Stimulated activated naive CD4-positive, alpha-beta T cell treated with Interleukin-2 at 50 U/mL for 16 hours (primary cell): ENCODE measurements around the gene CPXM2.

Experiments used
- DNase-seq: peaks from one replicate; lab custom pipeline; 2025; lab: John Stamatoyannopoulos, UW

CPXM2 gene

GRCh38 chr10:123796736-123797135 lies 94.9 kb downstream of the CPXM2 start:
- no peak for DNase-seq

DNA sequence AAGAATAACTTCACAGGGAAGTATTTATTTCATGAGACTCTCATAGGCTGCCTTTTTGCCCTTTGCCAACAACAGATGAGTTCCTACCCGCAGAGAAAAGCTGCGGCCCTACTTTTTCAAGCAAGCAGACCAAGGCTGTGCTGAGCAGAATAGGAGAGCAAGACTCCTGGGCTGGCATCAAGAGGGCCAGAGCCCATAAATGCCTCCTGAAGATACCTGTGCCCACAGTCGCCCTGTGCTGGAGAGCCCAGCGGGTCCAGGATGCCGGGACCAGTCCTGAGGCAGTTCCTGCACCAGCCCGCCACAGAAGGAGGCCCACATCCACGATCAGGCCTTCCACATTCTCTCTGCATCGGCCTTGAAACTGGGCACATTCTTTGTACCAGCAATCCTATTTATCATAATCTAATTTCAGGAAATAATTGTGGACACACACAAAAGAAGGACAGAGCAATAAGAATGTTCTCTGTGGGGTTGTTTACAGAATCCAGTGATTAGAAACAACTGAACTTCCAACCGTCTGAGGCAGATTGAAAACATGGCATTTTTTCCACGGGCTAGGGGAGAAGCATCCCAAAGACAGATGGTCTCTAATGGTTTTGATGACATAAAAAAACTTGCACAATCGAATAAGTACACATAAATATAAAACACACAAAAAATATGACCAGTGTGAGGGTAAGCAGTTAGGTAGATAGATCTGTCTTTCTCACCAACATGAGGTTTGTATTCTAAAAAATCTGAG lies 95.6 kb downstream of the CPXM2 start:
- no peak for DNase-seq

GRCh38 chr10:123795196-123795780 lies 96.3 kb downstream of the CPXM2 start:
- DNase-seq, result no peak

- DNase-seq, result no peak
Measured at GRCh38 chr10:123792248-123792978, 99.2 kb downstream of the CPXM2 start.

GRCh38 chr10:123790132-123790885 lies 101.3 kb downstream of the CPXM2 start:
- no peak for DNase-seq

DNA sequence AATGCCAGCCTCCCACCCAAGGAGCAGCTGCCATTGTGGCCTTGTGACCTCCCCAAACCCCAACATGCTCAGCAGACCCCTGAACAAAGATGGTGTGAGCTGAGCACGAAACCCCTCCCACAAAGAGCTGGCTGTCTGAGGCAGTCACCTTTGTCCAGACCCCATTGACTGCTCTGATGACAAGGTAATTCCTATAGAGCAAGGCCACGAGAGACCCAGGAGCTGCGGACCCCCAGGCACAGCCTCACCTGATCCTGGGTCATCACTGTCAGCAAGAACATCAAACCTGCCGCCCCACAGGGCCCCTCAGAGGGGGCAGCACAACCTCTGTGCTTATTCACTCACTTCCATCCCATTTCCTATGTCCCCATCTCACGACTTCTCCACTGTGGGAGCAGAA lies 102.6 kb downstream of the CPXM2 start:
- no peak for DNase-seq

DNA sequence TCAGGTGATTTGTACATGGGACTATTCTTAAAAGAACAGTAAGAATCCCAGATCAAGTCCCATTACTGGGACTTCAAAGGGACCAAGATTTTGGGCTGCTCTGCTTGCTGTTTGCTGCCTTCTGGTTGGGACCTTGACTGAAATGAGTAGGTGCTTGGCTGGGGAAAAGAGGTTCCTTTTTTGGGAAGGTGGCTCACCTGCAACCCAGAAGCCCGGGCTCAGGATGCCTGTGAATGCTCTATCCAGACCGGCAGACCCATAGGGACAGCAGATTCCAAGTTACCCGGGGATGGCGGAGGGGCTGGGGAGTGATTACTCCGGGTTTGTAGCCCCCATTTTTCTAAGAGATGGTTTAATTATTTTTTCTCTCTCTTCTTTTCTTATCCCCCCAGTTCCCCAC lies 104.0 kb downstream of the CPXM2 start:
- no peak for DNase-seq

- DNase-seq, result no peak
Measured at GRCh38 chr10:123786896-123787295, 104.7 kb downstream of the CPXM2 start.

DNA sequence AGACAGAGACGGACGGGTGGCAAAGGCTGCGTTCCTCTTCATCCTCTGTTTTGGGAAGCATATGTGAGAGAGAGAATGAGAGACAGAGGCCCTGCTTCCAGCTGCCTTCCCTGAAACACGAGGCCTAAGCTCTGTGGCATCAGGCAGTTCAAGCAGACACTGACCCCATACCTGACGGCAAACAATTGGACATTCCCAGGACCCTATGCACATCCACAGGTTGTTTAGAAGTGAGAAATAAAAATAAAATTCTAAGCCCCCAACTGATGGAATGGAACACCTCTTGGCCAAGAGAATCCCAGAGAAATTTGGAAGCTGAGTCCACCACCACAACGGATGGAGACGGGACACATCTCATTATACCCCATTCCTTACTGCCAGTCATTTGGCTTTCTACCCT lies 105.3 kb downstream of the CPXM2 start:
- no peak for DNase-seq

GRCh38 chr10:123784646-123785045 lies 107.0 kb downstream of the CPXM2 start:
- DNase-seq, result no peak

DNA sequence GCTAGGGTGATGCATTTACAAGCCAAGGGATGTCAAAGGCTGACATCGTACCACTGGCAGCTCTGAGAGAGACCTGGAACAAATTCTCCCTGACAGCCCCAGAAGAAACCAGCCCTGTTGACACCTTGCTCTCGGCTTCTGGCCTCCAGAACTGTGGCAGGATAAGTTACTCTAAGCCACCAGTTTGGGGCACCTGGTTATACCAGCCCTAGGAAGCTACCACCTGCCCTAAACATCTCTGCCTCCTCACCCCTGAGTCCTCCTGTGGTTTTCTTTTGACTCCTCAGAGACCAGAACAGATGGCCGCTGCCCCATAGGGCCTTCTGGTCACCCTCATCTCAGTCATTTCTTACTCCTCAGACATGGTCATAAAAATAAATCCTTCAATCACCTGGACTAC lies 107.4 kb downstream of the CPXM2 start:
- no peak for DNase-seq

DNA sequence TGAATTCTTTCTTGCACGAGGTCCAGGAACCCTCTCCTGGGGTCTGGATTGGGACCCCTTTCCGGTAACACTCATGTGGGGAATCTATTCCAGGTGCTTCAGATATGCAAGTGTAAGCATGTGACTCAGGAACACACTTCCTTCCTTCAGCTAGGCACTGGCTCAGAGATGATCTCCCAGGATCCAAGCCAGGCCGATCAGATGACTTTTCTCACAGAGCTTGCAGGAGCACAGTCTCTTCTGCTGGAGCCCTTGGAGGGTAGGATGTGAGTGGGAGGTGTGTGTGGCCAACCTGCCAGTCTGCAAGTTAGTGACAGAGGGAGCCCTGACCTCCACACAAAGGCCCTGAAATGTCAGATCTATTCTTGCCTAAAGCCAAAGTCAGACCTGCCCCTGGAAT lies 108.3 kb downstream of the CPXM2 start:
- no peak for DNase-seq

DNA sequence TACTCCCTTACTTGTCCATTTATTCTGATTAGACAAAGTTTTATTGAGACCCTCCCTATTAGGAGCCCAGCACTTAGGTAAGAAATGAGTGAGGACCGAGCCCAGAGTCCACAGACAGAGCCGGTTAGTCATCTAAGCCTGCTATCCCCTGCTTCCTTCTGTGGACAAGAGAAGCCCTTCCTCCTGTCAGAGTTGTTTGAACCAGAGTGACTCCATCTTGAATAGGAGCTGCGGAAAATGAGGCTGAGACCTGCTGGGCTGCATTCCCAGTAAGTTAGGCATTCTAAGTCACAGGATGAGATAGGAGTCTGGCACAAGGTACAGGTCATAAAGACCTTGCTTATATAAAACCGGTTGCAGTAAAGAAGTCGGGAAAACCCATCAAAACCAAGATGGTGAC lies 109.1 kb downstream of the CPXM2 start:
- no peak for DNase-seq

- DNase-seq, result no peak
Measured at GRCh38 chr10:123781956-123782500, 109.6 kb downstream of the CPXM2 start.

- no peak for DNase-seq
Measured at GRCh38 chr10:123781324-123781900, 110.2 kb downstream of the CPXM2 start.

DNA sequence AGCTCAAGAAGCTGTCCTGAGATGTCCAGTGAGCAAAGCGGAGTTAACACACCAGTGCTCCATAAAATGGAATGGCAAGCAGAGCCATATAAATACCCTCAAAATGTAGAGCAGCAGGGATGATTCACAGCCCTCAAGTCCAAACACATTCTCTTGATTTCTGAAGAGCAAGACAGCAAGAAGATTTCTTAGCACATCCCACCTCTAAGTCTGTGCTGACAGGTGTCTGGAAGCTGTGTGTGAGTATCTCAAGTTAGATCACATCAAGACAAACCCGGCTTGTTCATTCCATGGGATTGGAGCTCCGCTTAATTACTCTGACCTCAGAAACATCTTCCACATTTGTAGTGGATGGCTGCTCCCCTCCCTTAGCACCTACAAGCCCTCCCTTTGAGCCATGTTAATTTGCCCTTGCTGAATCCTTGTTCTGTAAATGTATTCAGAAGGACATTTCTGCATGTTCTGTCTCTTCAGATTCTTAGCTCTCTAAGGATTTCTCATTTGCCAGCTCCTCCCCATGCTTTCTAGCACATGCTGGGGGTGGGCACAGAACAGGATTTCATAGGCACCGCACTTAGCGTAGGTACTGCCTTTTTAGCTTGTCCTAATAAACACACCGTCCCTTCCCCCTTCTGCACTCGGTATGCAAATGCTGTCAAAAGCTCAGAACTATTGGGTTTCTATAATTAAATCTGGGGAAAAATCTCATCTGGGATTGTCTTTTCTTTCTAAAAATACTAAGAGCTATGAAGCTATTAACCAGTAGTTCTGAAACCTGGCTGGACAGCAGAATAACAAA lies 112.7 kb downstream of the CPXM2 start:
- DNase-seq, result no peak

GRCh38 chr10:123777881-123778280 lies 113.7 kb downstream of the CPXM2 start:
- no peak for DNase-seq

GRCh38 chr10:123774132-123774742 lies 117.4 kb downstream of the CPXM2 start:
- DNase-seq, result no peak

DNA sequence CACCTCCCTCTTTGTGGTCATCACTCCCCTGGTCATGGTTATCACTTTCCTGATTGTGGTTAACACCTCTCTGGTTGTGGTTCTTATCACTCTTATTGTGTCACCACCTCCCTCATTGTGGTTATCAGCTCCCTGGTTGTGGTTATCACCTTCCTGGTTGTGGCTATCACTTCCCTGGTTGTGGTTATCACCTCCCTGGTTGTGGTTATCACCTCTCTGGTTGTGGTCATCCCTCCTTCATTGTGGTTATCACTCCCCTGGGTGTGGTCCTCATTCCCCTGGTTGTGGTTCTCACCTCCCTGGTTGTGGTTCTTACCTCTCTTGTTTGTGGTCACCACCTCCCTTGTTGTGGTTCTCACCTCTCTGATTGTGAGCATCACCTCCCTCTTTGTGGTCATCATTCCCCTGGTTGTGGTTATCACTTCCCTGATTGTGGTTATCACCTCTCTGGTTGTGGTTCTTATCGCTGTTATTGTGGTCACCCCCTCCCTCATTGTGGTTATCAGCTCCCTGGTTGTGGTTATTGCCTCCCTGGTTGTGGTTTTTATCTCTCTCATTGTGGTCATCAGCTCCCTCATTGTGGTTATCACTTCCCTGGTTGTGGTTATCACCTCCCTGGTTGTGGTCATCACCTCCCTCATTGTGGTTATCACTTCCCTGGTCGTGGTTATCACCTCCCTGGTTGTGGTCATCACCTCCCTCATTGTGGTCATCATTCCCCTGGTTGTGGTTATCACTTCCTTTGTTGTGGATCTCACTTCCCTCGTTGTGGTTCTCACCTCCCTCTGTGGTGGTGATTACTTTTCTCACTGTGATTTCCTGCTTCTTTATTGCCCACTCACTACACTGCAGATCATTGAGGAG lies 118.7 kb downstream of the CPXM2 start:
- no peak for DNase-seq
